ENCODE results near the gene NCOA7.

Gene NCOA7

GRCh38 chr6:125821825-125822281 lies 31.1 kb downstream of the NCOA7 start:
- Histone ChIP-seq H4K5ac (ENCODE audit: low read length) (no peak overlapping the region), H3K79me2 (ENCODE audit: control insufficient read depth, insufficient read depth, low read length) (no peaks in the 10 kb centered on the region), H3K27me3 (ENCODE audit: insufficient read depth, low read length, poor library complexity) (no peaks in the 10 kb centered on the region), H3K4me2 (ENCODE audit: low read length) (no peak overlapping the region), H3K4ac (ENCODE audit: low read depth, low read length) (no peak overlapping the region), H2BK15ac (replicated peaks; ENCODE audit: low read depth) (no peak overlapping the region), H3K79me1 (ENCODE audit: low read length) (no peaks in the 10 kb centered on the region), H3K4me3 (ENCODE audit: low read length) (no peak overlapping the region), H4K8ac (ENCODE audit: low read depth, low read length) (no peak overlapping the region), H2BK5ac (ENCODE audit: low read length) (no peak overlapping the region), H3K56ac (ENCODE audit: low read length) (no peak overlapping the region), H3K4me1 (ENCODE audit: control insufficient read depth, low read depth, low read length) (peaks cover 3% of the 10 kb centered on the region), H3K18ac (ENCODE audit: low read length) (no peak overlapping the region), H3K23ac (ENCODE audit: low read length) (no peak overlapping the region), H2AK5ac (ENCODE audit: low read length) (no peak overlapping the region), H2BK120ac (ENCODE audit: low read depth, low read length) (no peak overlapping the region), H3K36me3 (ENCODE audit: control insufficient read depth, insufficient read depth, low read length) (no peaks in the 10 kb centered on the region), H3K27ac (ENCODE audit: low read depth, low read length) (no peak overlapping the region), H3K9ac (ENCODE audit: low read length) (no peak overlapping the region)
- DNase-seq: no peak
- no CpG with 5 or more reads among the region's 3 CpGs for WGBS (ENCODE audit: extremely low coverage, insufficient coverage, low lambda C conversion rate)

- Histone ChIP-seq H3K4me3 (ENCODE audit: low read length) (no peak overlapping the region), H3K79me1 (ENCODE audit: low read length) (no peaks in the 10 kb centered on the region), H3K79me2 (ENCODE audit: control insufficient read depth, insufficient read depth, low read length) (no peaks in the 10 kb centered on the region), H2BK15ac (replicated peaks; ENCODE audit: low read depth) (peak overlapping the region; percentile 74), H3K18ac (ENCODE audit: low read length) (no peak overlapping the region), H2BK120ac (ENCODE audit: low read depth, low read length) (no peak overlapping the region), H3K27me3 (ENCODE audit: insufficient read depth, low read length, poor library complexity) (no peaks in the 10 kb centered on the region), H3K27ac (ENCODE audit: low read depth, low read length) (no peak overlapping the region), H3K23ac (ENCODE audit: low read length) (no peak overlapping the region), H3K9ac (ENCODE audit: low read length) (no peak overlapping the region), H3K56ac (ENCODE audit: low read length) (no peak overlapping the region), H2AK5ac (ENCODE audit: low read length) (no peak overlapping the region), H3K4me1 (ENCODE audit: control insufficient read depth, low read depth, low read length) (peaks cover 3% of the 10 kb centered on the region), H3K4me2 (ENCODE audit: low read length) (no peak overlapping the region), H4K8ac (ENCODE audit: low read depth, low read length) (no peak overlapping the region), H3K4ac (ENCODE audit: low read depth, low read length) (no peak overlapping the region), H2BK5ac (ENCODE audit: low read length) (no peak overlapping the region), H4K5ac (ENCODE audit: low read length) (no peak overlapping the region), H3K36me3 (ENCODE audit: control insufficient read depth, insufficient read depth, low read length) (no peaks in the 10 kb centered on the region)
- DNase-seq: no peak
- no CpG with 5 or more reads among the region's 2 CpGs for WGBS (ENCODE audit: extremely low coverage, insufficient coverage, low lambda C conversion rate)
Measured at GRCh38 chr6:125823180-125823579, 32.4 kb downstream of the NCOA7 start.

DNA sequence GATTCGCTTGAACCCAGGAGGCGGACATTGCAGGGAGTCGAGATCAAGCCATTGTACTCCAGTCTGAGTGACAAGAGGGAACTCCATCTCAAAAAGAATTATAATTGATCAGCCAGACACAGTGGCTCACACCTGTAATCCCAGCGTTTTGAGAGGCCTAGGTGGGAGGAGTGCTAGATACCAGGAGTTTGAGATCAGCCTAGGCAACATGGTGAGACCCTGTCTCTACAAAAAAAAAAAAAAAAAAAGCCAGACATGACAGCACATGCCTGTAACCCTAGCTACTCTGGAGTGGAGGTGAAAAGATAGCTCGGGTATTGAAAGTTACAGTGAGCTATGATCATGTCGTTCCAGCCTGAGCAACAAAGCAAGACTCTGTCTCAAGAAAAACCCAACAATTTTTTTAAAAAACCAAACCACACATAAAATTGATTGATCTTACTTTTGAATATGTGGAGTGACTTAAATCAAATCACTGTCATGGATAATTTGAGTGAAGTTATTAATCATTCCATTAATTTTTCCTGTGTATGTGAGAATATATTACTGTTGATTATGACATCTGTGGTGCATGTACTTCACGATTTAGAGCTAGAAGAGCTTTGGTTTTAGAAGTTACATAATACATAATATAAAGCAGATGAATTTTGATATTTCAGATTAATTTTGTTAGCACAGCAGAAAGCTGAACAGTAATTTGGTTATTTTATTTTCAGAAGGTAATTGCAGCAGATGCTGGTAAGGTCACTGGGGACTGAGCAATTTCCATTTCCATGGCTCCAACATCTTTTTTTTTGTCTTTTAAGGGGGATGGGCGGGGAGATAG lies 34.4 kb downstream of the NCOA7 start:
- no peaks in the 10 kb centered on the region for H3K79me2 ChIP-seq (ENCODE audit: control insufficient read depth, insufficient read depth, low read length)
- H3K36me3 ChIP-seq (ENCODE audit: control insufficient read depth, insufficient read depth, low read length): no peaks in the 10 kb centered on the region
- no peak overlapping the region for H3K4me2 ChIP-seq (ENCODE audit: low read length)
- H3K9ac ChIP-seq (ENCODE audit: low read length): no peak overlapping the region
- H3K4ac ChIP-seq (ENCODE audit: low read depth, low read length): no peak overlapping the region
- H3K23ac ChIP-seq (ENCODE audit: low read length): no peak overlapping the region
- no peak overlapping the region for H3K27ac ChIP-seq (ENCODE audit: low read depth, low read length)
- H3K4me1 ChIP-seq (ENCODE audit: control insufficient read depth, low read depth, low read length): no peaks in the 10 kb centered on the region
- no CpG with 5 or more reads among the region's 8 CpGs for WGBS (ENCODE audit: extremely low coverage, insufficient coverage, low lambda C conversion rate)
- no peak overlapping the region for H2BK5ac ChIP-seq (ENCODE audit: low read length)
- H2BK15ac ChIP-seq (replicated peaks; ENCODE audit: low read depth): no peak overlapping the region
- no peak overlapping the region for H3K56ac ChIP-seq (ENCODE audit: low read length)
- H3K18ac ChIP-seq (ENCODE audit: low read length): no peak overlapping the region
- no peak overlapping the region for H2AK5ac ChIP-seq (ENCODE audit: low read length)
- peak overlapping the region; percentile 56 for H4K8ac ChIP-seq (ENCODE audit: low read depth, low read length)
- H3K79me1 ChIP-seq (ENCODE audit: low read length): no peaks in the 10 kb centered on the region
- no peak overlapping the region for H4K5ac ChIP-seq (ENCODE audit: low read length)
- H3K27me3 ChIP-seq (ENCODE audit: insufficient read depth, low read length, poor library complexity): no peaks in the 10 kb centered on the region
- H2BK120ac ChIP-seq (ENCODE audit: low read depth, low read length): no peak overlapping the region
- no peak overlapping the region for H3K4me3 ChIP-seq (ENCODE audit: low read length)
- peak; percentile 76 for DNase-seq

DNA sequence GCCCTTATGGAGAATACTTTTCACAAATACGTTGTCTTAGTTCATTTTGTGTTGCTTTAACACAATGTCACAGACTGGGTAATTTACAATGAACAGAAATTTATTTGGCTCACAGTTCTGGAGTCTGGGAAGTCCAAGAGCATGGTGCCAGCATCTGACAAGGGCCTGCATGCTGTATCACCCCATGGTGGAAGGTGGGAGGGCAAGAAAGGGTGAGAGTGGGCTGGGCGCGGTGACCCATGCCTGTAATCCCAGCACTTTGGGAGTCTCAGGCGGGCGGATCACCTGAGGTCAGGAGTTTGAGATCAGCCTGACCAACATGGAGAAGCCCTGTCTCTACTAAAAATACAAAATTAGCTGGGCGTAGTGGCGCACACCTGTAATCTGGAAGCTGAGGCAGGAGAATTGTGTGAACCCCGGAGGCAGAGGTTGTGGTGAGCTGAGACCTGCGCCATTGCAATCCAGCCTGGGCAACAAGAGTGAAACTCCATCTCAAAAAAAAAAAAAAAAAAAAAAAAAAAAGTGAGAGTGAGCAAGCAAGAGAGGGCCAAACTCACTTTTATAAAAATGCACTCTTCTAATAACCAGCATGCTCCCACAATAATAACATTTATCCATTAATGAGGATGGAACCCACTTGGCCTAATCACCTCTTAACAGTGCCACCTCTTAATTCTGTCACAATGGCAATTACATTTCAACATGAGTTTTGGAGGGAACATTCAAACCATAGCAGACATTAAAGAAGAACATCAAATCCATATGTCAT lies 36.1 kb downstream of the NCOA7 start:
- Histone ChIP-seq H4K8ac (ENCODE audit: low read depth, low read length) (no peak overlapping the region), H3K79me1 (ENCODE audit: low read length) (no peaks in the 10 kb centered on the region), H3K27me3 (ENCODE audit: insufficient read depth, low read length, poor library complexity) (no peaks in the 10 kb centered on the region), H3K36me3 (ENCODE audit: control insufficient read depth, insufficient read depth, low read length) (no peaks in the 10 kb centered on the region), H2BK5ac (ENCODE audit: low read length) (no peak overlapping the region), H3K4me2 (ENCODE audit: low read length) (no peak overlapping the region), H3K9ac (ENCODE audit: low read length) (no peak overlapping the region), H2BK15ac (replicated peaks; ENCODE audit: low read depth) (no peak overlapping the region), H3K56ac (ENCODE audit: low read length) (no peak overlapping the region), H3K27ac (ENCODE audit: low read depth, low read length) (no peak overlapping the region), H3K4me3 (ENCODE audit: low read length) (no peak overlapping the region), H2AK5ac (ENCODE audit: low read length) (no peak overlapping the region), H3K18ac (ENCODE audit: low read length) (no peak overlapping the region), H2BK120ac (ENCODE audit: low read depth, low read length) (no peak overlapping the region), H3K4me1 (ENCODE audit: control insufficient read depth, low read depth, low read length) (no peaks in the 10 kb centered on the region), H3K4ac (ENCODE audit: low read depth, low read length) (no peak overlapping the region), H3K23ac (ENCODE audit: low read length) (no peak overlapping the region), H4K5ac (ENCODE audit: low read length) (no peak overlapping the region), H3K79me2 (ENCODE audit: control insufficient read depth, insufficient read depth, low read length) (no peaks in the 10 kb centered on the region)
- WGBS (ENCODE audit: extremely low coverage, insufficient coverage, low lambda C conversion rate): no CpG with 5 or more reads among the region's 9 CpGs
- DNase-seq: no peak

- Histone ChIP-seq H4K5ac (ENCODE audit: low read length) (no peak overlapping the region), H3K4me1 (ENCODE audit: control insufficient read depth, low read depth, low read length) (no peaks in the 10 kb centered on the region), H2BK15ac (replicated peaks; ENCODE audit: low read depth) (no peak overlapping the region), H3K36me3 (ENCODE audit: control insufficient read depth, insufficient read depth, low read length) (no peaks in the 10 kb centered on the region), H3K27me3 (ENCODE audit: insufficient read depth, low read length, poor library complexity) (no peaks in the 10 kb centered on the region), H3K18ac (ENCODE audit: low read length) (no peak overlapping the region), H3K79me1 (ENCODE audit: low read length) (no peaks in the 10 kb centered on the region), H3K79me2 (ENCODE audit: control insufficient read depth, insufficient read depth, low read length) (no peaks in the 10 kb centered on the region), H2BK120ac (ENCODE audit: low read depth, low read length) (no peak overlapping the region), H3K4ac (ENCODE audit: low read depth, low read length) (no peak overlapping the region), H3K4me3 (ENCODE audit: low read length) (no peak overlapping the region), H4K8ac (ENCODE audit: low read depth, low read length) (no peak overlapping the region), H2AK5ac (ENCODE audit: low read length) (no peak overlapping the region), H3K9ac (ENCODE audit: low read length) (no peak overlapping the region), H2BK5ac (ENCODE audit: low read length) (no peak overlapping the region), H3K23ac (ENCODE audit: low read length) (no peak overlapping the region), H3K56ac (ENCODE audit: low read length) (no peak overlapping the region), H3K27ac (ENCODE audit: low read depth, low read length) (no peak overlapping the region), H3K4me2 (ENCODE audit: low read length) (no peak overlapping the region)
- no peak for DNase-seq
- no CpG with 5 or more reads among the region's 2 CpGs for WGBS (ENCODE audit: extremely low coverage, insufficient coverage, low lambda C conversion rate)
Measured at GRCh38 chr6:125827788-125828320, 37.1 kb downstream of the NCOA7 start.
